ENCODE measurements around the gene CTDNEP1. TPM values are rescaled to one million over a fixed set of nuclear protein-coding genes. Genes with fewer than 3 reads are reported as not detected.

CTDNEP1 gene
- total RNA-seq, 2 donors from 2014 or later: 171 to 179 TPM

- H3K27ac Mint-ChIP-seq: no peak overlapping the region
- H3K36me3 Mint-ChIP-seq: no peaks in the 10 kb centered on the region
- no peak for DNase-seq (ENCODE audit: low spot score in 2 of 2)
- no peaks in the 10 kb centered on the region for H3K9me3 Mint-ChIP-seq
- no peak for ATAC-seq
Measured at GRCh38 chr17:7281953-7282751, 30.6 kb upstream of the CTDNEP1 start.

GRCh38 chr17:7281074-7281952, 29.8 kb upstream of the CTDNEP1 start, which contains the start of gene SLC2A4:
TSS of gene SLC2A4 (plus strand) at chr17:7281718. CDS start at chr17:7281935, 217 bp downstream.
- H3K27ac Mint-ChIP-seq: no peak within 1 kb of the TSS
- no peaks in the 10 kb centered on the region for H3K9me3 Mint-ChIP-seq
- no peaks in the 10 kb centered on the region for H3K36me3 Mint-ChIP-seq
- DNase-seq (ENCODE audit: low spot score in 2 of 2) (peak; percentile 83 to 94), ATAC-seq (peak; percentile 77 to 86)

DNA sequence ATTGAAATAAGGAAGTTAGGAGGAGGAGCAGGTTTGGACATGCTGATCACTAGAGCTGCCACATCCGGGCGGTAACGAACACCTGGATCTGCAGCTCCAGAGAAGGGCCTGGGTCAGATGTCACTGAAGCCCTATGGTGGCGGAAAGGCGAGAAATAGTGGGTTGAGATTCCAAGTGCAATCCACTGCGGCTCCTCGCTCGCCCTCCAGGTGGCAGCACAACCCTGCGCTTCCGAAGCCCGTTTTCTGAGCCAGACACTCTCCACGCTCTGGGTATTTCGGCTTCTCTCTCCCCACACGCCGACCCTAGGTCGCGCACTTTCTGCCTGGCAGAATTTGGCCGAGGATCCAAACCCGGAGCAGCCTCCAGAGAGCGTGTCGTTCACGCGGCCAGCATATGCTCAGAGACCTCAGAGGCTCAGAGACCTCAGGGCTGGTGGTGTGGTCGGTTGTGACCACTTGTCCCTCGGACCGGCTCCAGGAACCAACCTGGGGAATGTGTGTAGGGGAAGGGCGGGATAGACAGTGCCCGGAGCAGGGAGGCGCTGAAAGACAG, 29.1 kb upstream of the CTDNEP1 start:
- DNase-seq (ENCODE audit: low spot score in 2 of 2): peak; percentile 84 to 89
- H3K27ac Mint-ChIP-seq: no peak overlapping the region

GRCh38 chr17:7279448-7279847, 27.9 kb upstream of the CTDNEP1 start:
- Mint-ChIP-seq H3K27ac (no peak overlapping the region), H3K9me3 (no peaks in the 10 kb centered on the region), H3K36me3 (no peaks in the 10 kb centered on the region)
- DNase-seq (ENCODE audit: low spot score in 2 of 2) (no peak), ATAC-seq (no peak)

More for the DNA sequence above, 29.1 kb upstream of the CTDNEP1 start:
- H3K9me3 Mint-ChIP-seq: no peaks in the 10 kb centered on the region
- no peaks in the 10 kb centered on the region for H3K36me3 Mint-ChIP-seq
- ATAC-seq: peak; percentile 83 to 88

DNA sequence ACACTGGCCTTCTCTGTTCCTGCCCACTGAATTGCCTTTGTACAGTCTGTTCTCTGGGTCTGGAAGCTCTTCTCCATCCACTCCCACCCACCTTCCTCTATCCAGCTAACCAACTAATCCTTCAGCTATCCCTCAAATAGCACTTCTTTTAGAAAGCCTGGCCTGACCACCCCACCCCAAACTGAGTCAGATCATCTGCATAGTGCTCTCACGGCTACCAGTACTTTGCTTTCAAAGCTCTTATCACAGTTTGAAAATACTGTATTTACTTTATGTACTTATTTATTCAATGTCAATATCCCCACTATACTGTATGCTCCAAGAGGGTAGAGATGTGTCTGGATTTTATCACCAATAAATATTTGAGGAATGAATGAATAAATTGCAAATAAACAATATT, 15.2 kb upstream of the CTDNEP1 start:
- DNase-seq (ENCODE audit: low spot score in 2 of 2): no peak
- Mint-ChIP-seq H3K9me3 (no peaks in the 10 kb centered on the region), H3K36me3 (no peaks in the 10 kb centered on the region), H3K27ac (no peak overlapping the region)
- ATAC-seq: no peak

DNA sequence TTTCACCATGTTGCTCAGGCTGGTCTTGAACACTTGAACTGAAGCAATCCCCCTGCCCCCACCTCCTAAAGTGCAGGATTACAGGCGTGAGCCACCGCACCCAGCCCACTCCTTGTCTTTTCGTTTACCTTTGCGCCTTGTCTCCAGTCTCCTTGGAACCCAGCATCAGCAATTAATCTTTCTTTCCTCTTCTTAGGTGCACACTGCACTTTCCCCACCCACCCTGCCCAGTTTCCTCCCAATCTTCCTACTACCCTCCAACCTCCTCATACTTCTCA, 12.2 kb upstream of the CTDNEP1 start:
- no peak for DNase-seq (ENCODE audit: low spot score in 2 of 2)
- Mint-ChIP-seq H3K36me3 (peaks cover 0 to 3% of the 10 kb centered on the region in 2 donors), H3K9me3 (no peaks in the 10 kb centered on the region), H3K27ac (no peak overlapping the region)
- ATAC-seq: no peak

DNA sequence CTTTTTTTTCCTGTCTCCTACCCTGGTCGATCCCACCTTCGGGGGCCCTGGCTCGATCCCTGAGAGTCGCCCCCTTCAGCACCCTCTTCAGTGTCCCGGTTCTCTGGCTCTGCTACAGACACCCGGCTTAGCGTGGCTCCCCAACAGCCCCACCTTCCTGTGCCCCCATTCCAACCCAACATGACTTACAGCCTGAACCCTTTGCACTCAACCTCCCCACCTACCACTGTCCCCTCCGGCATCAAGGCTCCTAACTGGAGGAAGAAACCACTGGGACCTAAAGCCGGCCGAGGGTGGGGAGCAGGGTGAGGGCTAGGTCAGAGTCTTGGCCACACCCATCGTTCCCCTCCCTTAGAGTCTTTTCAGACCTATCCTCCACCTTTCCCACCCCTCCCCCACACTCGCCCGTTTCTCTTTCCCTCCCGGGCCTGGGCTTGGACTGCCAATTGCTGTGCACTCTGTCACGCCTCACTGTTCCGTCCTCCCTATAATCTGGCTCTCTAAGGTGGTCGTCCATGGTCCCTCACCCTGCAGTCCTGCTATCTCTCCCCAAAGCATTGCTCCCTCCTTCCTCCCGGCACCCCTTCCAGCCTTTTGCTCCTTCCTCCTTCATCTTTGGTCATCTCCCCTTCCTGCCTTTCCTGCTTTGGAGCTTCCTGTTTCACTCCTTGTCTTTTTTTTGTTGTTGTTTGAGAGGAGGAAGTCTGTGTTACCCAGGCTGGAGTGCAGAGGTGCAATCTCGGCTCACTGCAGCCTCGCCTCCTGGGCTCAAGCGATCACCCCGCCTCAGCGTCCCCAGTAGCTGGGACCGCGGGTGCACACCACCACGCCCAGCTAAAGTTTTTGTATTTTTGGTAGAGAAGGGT, 11.6 kb upstream of the CTDNEP1 start:
- H3K36me3 Mint-ChIP-seq: peaks cover 0 to 6% of the 10 kb centered on the region in 2 donors
- no peak overlapping the region for H3K27ac Mint-ChIP-seq
- no peaks in the 10 kb centered on the region for H3K9me3 Mint-ChIP-seq
- ATAC-seq: peak in 1 of 2 donors; percentile 42
- no peak for DNase-seq (ENCODE audit: low spot score in 2 of 2)

GRCh38 chr17:7262192-7262934, 10.8 kb upstream of the CTDNEP1 start, which contains the start of gene CLDN7:
TSS of gene CLDN7 (minus strand) at chr17:7262478. CDS start at chr17:7262043, 435 bp downstream.
- ATAC-seq (no peak), DNase-seq (ENCODE audit: low spot score in 2 of 2) (no peak)
- Mint-ChIP-seq H3K27ac (no peak within 1 kb of the TSS), H3K36me3 (peaks cover 0 to 6% of the 10 kb centered on the region in 2 donors), H3K9me3 (no peaks in the 10 kb centered on the region)

- Mint-ChIP-seq H3K27ac (no peak overlapping the region), H3K36me3 (peaks cover 0 to 6% of the 10 kb centered on the region in 2 donors), H3K9me3 (no peaks in the 10 kb centered on the region)
- ATAC-seq (peak; percentile 42 to 64), DNase-seq (ENCODE audit: low spot score in 2 of 2) (peak in 1 of 2 donors; percentile 19)
Measured at GRCh38 chr17:7261379-7262191, 10.1 kb upstream of the CTDNEP1 start.

GRCh38 chr17:7260651-7261378, 9.3 kb upstream of the CTDNEP1 start:
- Mint-ChIP-seq H3K36me3 (peaks cover 5 to 6% of the 10 kb centered on the region in 2 donors), H3K9me3 (no peaks in the 10 kb centered on the region), H3K27ac (no peak overlapping the region)
- peak; percentile 50 to 61 for ATAC-seq
- DNase-seq (ENCODE audit: low spot score in 2 of 2): peak in 1 of 2 donors; percentile 32

DNA sequence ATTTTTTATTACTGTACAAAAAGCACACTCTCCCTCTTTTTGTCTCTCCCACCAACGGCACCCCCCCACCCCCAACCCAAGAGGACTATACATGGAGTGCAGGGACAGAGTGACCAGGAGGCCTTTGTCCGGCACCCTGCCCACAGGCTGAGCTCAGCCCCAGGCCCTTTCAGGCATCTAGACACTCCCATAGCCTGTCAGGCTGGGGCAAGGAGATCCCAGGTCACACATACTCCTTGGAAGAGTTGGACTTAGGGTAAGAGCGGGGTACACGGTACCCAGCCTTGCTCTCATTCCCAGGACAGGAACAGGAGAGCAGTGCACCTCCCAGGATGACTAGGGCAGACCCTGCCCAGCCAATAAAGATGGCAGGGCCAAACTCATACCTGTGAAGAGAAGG, 8.6 kb upstream of the CTDNEP1 start:
- H3K27ac Mint-ChIP-seq: no peak overlapping the region
- ATAC-seq: no peak
- peaks cover 5 to 6% of the 10 kb centered on the region in 2 donors for H3K36me3 Mint-ChIP-seq
- DNase-seq (ENCODE audit: low spot score in 2 of 2): no peak
- H3K9me3 Mint-ChIP-seq: no peaks in the 10 kb centered on the region

- no peak for ATAC-seq
- DNase-seq (ENCODE audit: low spot score in 2 of 2): no peak
- H3K27ac Mint-ChIP-seq: peak overlapping the region in 1 of 2 donors; percentile 29
- H3K36me3 Mint-ChIP-seq: peaks cover 6 to 8% of the 10 kb centered on the region in 2 donors
- no peaks in the 10 kb centered on the region for H3K9me3 Mint-ChIP-seq
Measured at GRCh38 chr17:7259555-7259889, 8.0 kb upstream of the CTDNEP1 start.

DNA sequence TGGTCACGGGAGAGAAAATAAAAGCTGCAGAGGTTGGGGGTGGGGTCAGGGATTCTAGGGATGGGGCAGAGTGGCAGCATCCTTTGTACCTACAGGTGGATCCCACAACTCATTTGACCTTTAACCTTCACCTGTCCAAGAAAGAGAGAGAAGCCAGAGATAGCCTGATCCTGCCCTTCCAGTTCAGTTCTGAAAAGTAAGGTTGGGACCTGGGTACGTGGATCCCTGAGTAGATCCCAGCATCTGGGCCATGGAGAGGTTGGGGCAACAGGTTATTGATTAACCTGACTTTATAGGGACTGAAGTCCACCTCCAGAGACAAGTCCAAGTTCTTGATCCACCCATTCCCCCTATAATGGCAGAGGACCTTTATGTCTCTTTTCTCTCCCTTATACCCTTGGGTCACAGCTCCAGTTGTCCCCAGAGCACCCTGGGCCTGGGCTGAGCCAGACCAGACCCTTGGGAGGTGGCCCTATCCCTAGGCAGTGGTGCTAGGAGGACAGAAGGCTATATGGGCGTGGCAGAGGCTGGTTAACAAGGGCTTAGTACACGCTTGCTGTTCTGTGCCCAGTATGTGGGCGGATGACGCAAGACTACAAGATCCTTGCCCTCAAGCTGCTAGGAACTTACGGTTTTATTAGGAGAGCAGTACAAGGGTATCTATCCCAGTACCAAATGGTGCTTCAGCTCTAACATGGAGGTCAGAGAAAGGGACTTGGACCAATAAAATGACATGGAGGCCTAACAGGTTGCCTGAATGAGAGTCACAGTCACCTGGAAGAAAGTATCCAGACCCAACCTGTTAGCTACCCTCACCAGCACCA, 7.4 kb upstream of the CTDNEP1 start:
- Mint-ChIP-seq H3K9me3 (no peaks in the 10 kb centered on the region), H3K27ac (peak overlapping the region in 1 of 2 donors; percentile 29), H3K36me3 (peaks cover 6 to 9% of the 10 kb centered on the region in 2 donors)
- DNase-seq (ENCODE audit: low spot score in 2 of 2): no peak
- peak in 1 of 2 donors; percentile 20 for ATAC-seq
